GM23338 (cell line): ENCODE results near the gene FUT8. TPM values are rescaled to one million over a fixed set of nuclear protein-coding genes. Genes with fewer than 3 reads are reported as not detected.
A peak's percentile ranks its signal among the peaks of the same experiment; 100 is the strongest.

ENCODE experiments used
- ATAC-seq: fragments of 200-7000 bp; cut with Tn5 transposase; 3 replicates; pipeline ENCODE4 v1.9.1; 2020
- DNase-seq: peaks from one replicate; pipeline ENCODE4 v3.0.0-alpha.2; 2015; ENCODE audit warnings: low spot score
- H2AFZ ChIP-seq: fragments of 200-600 bp; sonication (generic); 2 replicates; pipeline ENCODE4 v1.8.0; 2016; ENCODE audit warnings: antibody characterized with exemption, mild to moderate bottlenecking, moderate library complexity
- H3F3A ChIP-seq: fragments of 200-600 bp; sonication (generic); replicated peaks from 2 replicates; pipeline ENCODE4 v1.8.0; 2017; ENCODE audit warnings: antibody characterized with exemption, mixed run types, low read depth
- H3K27ac ChIP-seq: fragments of 200-600 bp; sonication (generic); 2 replicates; pipeline ENCODE4 v1.6.1; 2016; ENCODE audit warnings: low read depth
- H3K27me3 ChIP-seq: fragments of 200-600 bp; sonication (generic); 2 replicates; pipeline ENCODE4 v1.8.0; 2016; ENCODE audit warnings: mild to moderate bottlenecking, mixed run types, moderate library complexity; ENCODE audit not compliant: insufficient read depth
- H3K36me3 ChIP-seq: fragments of 200-600 bp; sonication (generic); 2 replicates; pipeline ENCODE4 v1.8.0; 2016; ENCODE audit warnings: mild to moderate bottlenecking; ENCODE audit not compliant: insufficient read depth
- H3K4me1 ChIP-seq: fragments of 200-600 bp; sonication (generic); 2 replicates; pipeline ENCODE4 v1.8.0; 2016; ENCODE audit warnings: mild to moderate bottlenecking, moderate library complexity; ENCODE audit not compliant: insufficient read depth
- H3K4me2 ChIP-seq: fragments of 200-600 bp; sonication (generic); 2 replicates; pipeline ENCODE4 v1.7.1; 2017; ENCODE audit warnings: mixed run types
- H3K4me3 ChIP-seq: fragments of 200-600 bp; sonication (generic); 2 replicates; pipeline ENCODE4 v1.6.1; 2016; ENCODE audit warnings: mixed run types
- H3K79me2 ChIP-seq: fragments of 200-600 bp; sonication (generic); replicated peaks from 2 replicates; pipeline ENCODE4 v1.8.0; 2017; ENCODE audit warnings: mild to moderate bottlenecking; ENCODE audit not compliant: insufficient read depth
- H3K9me2 ChIP-seq: fragments of 200-600 bp; sonication (generic); 2 replicates; pipeline ENCODE4 v1.8.0; 2017; ENCODE audit not compliant: insufficient read depth
- H4K20me1 ChIP-seq: fragments of 200-600 bp; sonication (generic); replicated peaks from 2 replicates; pipeline ENCODE4 v1.8.0; 2017; ENCODE audit warnings: mild to moderate bottlenecking; ENCODE audit not compliant: insufficient read depth
- H3K27ac Mint-ChIP-seq: 2 replicates; pipeline ENCODE4 v1.8.0; 2020; ENCODE audit warnings: inconsistent platforms, mild to moderate bottlenecking, moderate library complexity, mixed read lengths
- H3K27me3 Mint-ChIP-seq: 3 replicates; pipeline ENCODE4 v1.8.0; 2022; ENCODE audit warnings: low read depth, mild to moderate bottlenecking, moderate library complexity, mixed read lengths, inconsistent platforms; ENCODE audit not compliant: insufficient read depth, poor library complexity
- H3K36me3 Mint-ChIP-seq: 3 replicates; pipeline ENCODE4 v1.8.0; 2021; ENCODE audit warnings: low read depth, mild to moderate bottlenecking, inconsistent platforms, moderate library complexity, mixed read lengths
- H3K4me1 Mint-ChIP-seq: 3 replicates; pipeline ENCODE4 v1.8.0; 2020; ENCODE audit warnings: mild to moderate bottlenecking, inconsistent platforms, mixed read lengths
- H3K4me3 Mint-ChIP-seq: 3 replicates; pipeline ENCODE4 v1.8.0; 2021; ENCODE audit warnings: moderate library complexity, mild to moderate bottlenecking, inconsistent platforms, mixed read lengths
- H3K9me3 Mint-ChIP-seq: 3 replicates; pipeline ENCODE4 v1.8.0; 2020; ENCODE audit warnings: moderate library complexity, mild to moderate bottlenecking, inconsistent platforms, mixed read lengths
- CREB1 ChIP-seq: fragments of 250-450 bp; sonication (Bioruptor Pico); IDR thresholded peaks from 2 replicates; pipeline ENCODE4 v1.5.0; 2020; ENCODE audit warnings: low read depth, mild to moderate bottlenecking, moderate library complexity
- EZH2 ChIP-seq: fragments of 200-600 bp; sonication (generic); IDR thresholded peaks from one replicate; pipeline ENCODE4 v1.8.0; 2017; ENCODE audit warnings: antibody characterized with exemption, mild to moderate bottlenecking, low read depth; ENCODE audit not compliant: unreplicated experiment
- JUNB ChIP-seq: IDR thresholded peaks from one replicate; pipeline ENCODE4 v1.6.1; 2016; ENCODE audit warnings: antibody characterized with exemption; ENCODE audit not compliant: unreplicated experiment
- NANOG ChIP-seq: IDR thresholded peaks from 2 replicates; pipeline ENCODE4 v1.6.1; 2016; ENCODE audit warnings: antibody characterized with exemption, borderline replicate concordance
- POLR2AphosphoS5 ChIP-seq: IDR thresholded peaks from 2 replicates; pipeline ENCODE4 v1.6.1; 2016; ENCODE audit warnings: antibody characterized with exemption, low read depth
- STAT1 ChIP-seq: IDR thresholded peaks from one replicate; pipeline ENCODE4 v1.6.1; 2016; ENCODE audit warnings: antibody characterized with exemption; ENCODE audit not compliant: unreplicated experiment
- ZNF114 ChIP-seq: fragments of 250-450 bp; sonication (Bioruptor Pico); IDR thresholded peaks from 2 replicates; pipeline ENCODE4 v1.5.0; 2020; ENCODE audit warnings: mild to moderate bottlenecking, moderate library complexity
- ZNF331 ChIP-seq: fragments of 250-450 bp; sonication (Bioruptor Pico); IDR thresholded peaks from 2 replicates; pipeline ENCODE4 v1.5.0; 2020; ENCODE audit warnings: low read depth, mild to moderate bottlenecking, moderate library complexity
- polyA plus RNA-seq: library from polyadenylated mRNA; unstranded; fragments of >200 nt; fragmentation: Nextera tagmentation; extraction: Ambion mirVana; gene quantifications from 2 replicates; pipeline ENCODE4 v1.2.1, GENCODE V29; 2016
- total RNA-seq: library from RNA; depleted of rRNA; stranded (reverse); fragments of >200 nt; shearing (Covaris generic); gene quantifications from 2 replicates; pipeline ENCODE4 v1.2.3, GENCODE V29; 2014
- TF ChIP-seq, protein P1 (sequence below): fragments of 250-450 bp; sonication (Bioruptor Pico); IDR thresholded peaks from 2 replicates; pipeline ENCODE4 v1.5.0; 2020; ENCODE audit warnings: mild to moderate bottlenecking, moderate library complexity
- TF ChIP-seq, protein P2 (sequence below), 2 experiments: fragments of 200-600 bp in 1 of 2; sonication (generic) in 1 of 2; conservative IDR thresholded peaks; 2 replicates each; pipeline versions ENCODE4 v1.5.1 to v1.6.1; 2016 to 2017; ENCODE audit warnings: antibody characterized with exemption in 2 of 2, low read depth in 2 of 2, mild to moderate bottlenecking in 2 of 2, moderate library complexity in 1 of 2
- TF ChIP-seq, protein P3 (sequence below): IDR thresholded peaks from 2 replicates; pipeline ENCODE4 v1.6.1; 2016; ENCODE audit warnings: antibody characterized with exemption
- TF ChIP-seq, protein P4 (sequence below): IDR thresholded peaks from one replicate; pipeline ENCODE4 v1.6.1; 2018; ENCODE audit warnings: antibody characterized with exemption; ENCODE audit not compliant: unreplicated experiment

Gene FUT8
- total and polyA plus RNA-seq, 2 experiments from 2014 or later: 8.2 to 23.2 TPM

DNA sequence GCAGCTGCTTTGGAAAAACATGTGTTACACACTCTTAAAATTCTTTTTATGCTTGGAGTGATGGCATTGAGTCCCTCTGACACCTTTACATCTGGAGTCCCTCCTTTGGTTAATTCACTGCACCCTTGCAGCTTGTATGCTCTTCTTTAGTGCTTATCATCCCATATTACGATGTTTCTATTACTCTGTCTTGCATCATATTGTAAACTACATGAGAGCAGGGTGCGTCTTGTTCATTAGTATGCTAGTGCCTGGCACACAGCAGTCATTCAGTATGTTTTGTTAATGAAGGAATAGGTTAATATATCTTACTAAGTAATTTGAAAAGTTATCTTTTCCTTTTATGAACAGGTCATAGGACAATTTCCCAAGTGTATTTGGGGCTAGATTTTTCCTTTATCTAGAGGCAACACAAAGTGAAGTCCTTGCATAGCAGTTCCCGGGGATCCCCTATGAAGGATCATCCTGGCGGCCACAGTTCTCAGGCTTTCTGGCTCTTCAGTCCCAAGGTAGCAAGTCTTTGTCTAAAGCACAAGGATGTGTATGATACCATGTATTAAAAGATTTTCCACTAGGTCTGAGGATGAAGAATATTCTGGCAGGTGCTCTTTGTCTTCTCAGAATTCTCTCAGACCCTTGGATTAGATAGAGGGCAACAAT, 363.8 kb downstream of the FUT8 start:
- H3K9me2 ChIP-seq: peaks cover 3% of the 10 kb centered on the region; the same call in 1 of the 2 replicates
- no peak overlapping the region for H3K4me3 Mint-ChIP-seq
- H3K27ac ChIP-seq: no peak overlapping the region
- no peaks in the 10 kb centered on the region for H3F3A ChIP-seq
- H3K4me2 ChIP-seq: no peak overlapping the region
- no peaks in the 10 kb centered on the region for H3K36me3 Mint-ChIP-seq
- no peaks in the 10 kb centered on the region for H3K27me3 Mint-ChIP-seq
- no peaks in the 10 kb centered on the region for H3K27me3 ChIP-seq
- H4K20me1 ChIP-seq: no peaks in the 10 kb centered on the region
- H3K4me1 Mint-ChIP-seq: peaks cover 3% of the 10 kb centered on the region; the same call in 2 of the 3 replicates
- H2AFZ ChIP-seq: peak overlapping the region; percentile 59; the same call in 1 of the 2 replicates
- no peak overlapping the region for H3K27ac Mint-ChIP-seq
- H3K79me2 ChIP-seq: no peaks in the 10 kb centered on the region
- no peak for DNase-seq
- H3K9me3 Mint-ChIP-seq: no peaks in the 10 kb centered on the region
- H3K4me1 ChIP-seq: no peaks in the 10 kb centered on the region
- H3K36me3 ChIP-seq: no peaks in the 10 kb centered on the region
- no peak overlapping the region for H3K4me3 ChIP-seq
- TF ChIP-seq CREB1 (CRISPR knock-in tag) (no peak), ZNF331 (CRISPR knock-in tag) (no peak), EZH2 (no peak), JUNB (no peak), NANOG (no peak), STAT1 (no peak), POLR2AphosphoS5 (no peak), ZNF114 (CRISPR knock-in tag) (no peak)
- TF ChIP-seq, protein P1, sequence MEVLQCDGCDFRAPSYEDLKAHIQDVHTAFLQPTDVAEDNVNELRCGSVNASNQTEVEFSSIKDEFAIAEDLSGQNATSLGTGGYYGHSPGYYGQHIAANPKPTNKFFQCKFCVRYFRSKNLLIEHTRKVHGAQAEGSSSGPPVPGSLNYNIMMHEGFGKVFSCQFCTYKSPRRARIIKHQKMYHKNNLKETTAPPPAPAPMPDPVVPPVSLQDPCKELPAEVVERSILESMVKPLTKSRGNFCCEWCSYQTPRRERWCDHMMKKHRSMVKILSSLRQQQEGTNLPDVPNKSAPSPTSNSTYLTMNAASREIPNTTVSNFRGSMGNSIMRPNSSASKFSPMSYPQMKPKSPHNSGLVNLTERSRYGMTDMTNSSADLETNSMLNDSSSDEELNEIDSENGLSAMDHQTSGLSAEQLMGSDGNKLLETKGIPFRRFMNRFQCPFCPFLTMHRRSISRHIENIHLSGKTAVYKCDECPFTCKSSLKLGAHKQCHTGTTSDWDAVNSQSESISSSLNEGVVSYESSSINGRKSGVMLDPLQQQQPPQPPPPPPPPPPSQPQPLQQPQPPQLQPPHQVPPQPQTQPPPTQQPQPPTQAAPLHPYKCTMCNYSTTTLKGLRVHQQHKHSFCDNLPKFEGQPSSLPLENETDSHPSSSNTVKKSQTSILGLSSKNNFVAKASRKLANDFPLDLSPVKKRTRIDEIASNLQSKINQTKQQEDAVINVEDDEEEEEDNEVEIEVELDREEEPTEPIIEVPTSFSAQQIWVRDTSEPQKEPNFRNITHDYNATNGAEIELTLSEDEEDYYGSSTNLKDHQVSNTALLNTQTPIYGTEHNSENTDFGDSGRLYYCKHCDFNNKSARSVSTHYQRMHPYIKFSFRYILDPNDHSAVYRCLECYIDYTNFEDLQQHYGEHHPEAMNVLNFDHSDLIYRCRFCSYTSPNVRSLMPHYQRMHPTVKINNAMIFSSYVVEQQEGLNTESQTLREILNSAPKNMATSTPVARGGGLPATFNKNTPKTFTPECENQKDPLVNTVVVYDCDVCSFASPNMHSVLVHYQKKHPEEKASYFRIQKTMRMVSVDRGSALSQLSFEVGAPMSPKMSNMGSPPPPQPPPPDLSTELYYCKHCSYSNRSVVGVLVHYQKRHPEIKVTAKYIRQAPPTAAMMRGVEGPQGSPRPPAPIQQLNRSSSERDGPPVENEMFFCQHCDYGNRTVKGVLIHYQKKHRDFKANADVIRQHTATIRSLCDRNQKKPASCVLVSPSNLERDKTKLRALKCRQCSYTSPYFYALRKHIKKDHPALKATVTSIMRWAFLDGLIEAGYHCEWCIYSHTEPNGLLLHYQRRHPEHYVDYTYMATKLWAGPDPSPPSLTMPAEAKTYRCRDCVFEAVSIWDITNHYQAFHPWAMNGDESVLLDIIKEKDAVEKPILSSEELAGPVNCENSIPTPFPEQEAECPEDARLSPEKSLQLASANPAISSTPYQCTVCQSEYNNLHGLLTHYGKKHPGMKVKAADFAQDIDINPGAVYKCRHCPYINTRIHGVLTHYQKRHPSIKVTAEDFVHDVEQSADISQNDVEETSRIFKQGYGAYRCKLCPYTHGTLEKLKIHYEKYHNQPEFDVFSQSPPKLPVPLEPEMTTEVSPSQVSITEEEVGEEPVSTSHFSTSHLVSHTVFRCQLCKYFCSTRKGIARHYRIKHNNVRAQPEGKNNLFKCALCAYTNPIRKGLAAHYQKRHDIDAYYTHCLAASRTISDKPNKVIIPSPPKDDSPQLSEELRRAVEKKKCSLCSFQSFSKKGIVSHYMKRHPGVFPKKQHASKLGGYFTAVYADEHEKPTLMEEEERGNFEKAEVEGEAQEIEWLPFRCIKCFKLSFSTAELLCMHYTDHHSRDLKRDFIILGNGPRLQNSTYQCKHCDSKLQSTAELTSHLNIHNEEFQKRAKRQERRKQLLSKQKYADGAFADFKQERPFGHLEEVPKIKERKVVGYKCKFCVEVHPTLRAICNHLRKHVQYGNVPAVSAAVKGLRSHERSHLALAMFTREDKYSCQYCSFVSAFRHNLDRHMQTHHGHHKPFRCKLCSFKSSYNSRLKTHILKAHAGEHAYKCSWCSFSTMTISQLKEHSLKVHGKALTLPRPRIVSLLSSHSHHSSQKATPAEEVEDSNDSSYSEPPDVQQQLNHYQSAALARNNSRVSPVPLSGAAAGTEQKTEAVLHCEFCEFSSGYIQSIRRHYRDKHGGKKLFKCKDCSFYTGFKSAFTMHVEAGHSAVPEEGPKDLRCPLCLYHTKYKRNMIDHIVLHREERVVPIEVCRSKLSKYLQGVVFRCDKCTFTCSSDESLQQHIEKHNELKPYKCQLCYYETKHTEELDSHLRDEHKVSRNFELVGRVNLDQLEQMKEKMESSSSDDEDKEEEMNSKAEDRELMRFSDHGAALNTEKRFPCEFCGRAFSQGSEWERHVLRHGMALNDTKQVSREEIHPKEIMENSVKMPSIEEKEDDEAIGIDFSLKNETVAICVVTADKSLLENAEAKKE (CRISPR knock-in tag): no peak
- TF ChIP-seq, protein P2, sequence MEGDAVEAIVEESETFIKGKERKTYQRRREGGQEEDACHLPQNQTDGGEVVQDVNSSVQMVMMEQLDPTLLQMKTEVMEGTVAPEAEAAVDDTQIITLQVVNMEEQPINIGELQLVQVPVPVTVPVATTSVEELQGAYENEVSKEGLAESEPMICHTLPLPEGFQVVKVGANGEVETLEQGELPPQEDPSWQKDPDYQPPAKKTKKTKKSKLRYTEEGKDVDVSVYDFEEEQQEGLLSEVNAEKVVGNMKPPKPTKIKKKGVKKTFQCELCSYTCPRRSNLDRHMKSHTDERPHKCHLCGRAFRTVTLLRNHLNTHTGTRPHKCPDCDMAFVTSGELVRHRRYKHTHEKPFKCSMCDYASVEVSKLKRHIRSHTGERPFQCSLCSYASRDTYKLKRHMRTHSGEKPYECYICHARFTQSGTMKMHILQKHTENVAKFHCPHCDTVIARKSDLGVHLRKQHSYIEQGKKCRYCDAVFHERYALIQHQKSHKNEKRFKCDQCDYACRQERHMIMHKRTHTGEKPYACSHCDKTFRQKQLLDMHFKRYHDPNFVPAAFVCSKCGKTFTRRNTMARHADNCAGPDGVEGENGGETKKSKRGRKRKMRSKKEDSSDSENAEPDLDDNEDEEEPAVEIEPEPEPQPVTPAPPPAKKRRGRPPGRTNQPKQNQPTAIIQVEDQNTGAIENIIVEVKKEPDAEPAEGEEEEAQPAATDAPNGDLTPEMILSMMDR (conservative IDR thresholded peaks at IDR 0.05; ENCODE audit: low read depth in 2 of 2): no peak
- TF ChIP-seq, protein P3, sequence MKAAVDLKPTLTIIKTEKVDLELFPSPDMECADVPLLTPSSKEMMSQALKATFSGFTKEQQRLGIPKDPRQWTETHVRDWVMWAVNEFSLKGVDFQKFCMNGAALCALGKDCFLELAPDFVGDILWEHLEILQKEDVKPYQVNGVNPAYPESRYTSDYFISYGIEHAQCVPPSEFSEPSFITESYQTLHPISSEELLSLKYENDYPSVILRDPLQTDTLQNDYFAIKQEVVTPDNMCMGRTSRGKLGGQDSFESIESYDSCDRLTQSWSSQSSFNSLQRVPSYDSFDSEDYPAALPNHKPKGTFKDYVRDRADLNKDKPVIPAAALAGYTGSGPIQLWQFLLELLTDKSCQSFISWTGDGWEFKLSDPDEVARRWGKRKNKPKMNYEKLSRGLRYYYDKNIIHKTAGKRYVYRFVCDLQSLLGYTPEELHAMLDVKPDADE: no peak
- TF ChIP-seq, protein P4, sequence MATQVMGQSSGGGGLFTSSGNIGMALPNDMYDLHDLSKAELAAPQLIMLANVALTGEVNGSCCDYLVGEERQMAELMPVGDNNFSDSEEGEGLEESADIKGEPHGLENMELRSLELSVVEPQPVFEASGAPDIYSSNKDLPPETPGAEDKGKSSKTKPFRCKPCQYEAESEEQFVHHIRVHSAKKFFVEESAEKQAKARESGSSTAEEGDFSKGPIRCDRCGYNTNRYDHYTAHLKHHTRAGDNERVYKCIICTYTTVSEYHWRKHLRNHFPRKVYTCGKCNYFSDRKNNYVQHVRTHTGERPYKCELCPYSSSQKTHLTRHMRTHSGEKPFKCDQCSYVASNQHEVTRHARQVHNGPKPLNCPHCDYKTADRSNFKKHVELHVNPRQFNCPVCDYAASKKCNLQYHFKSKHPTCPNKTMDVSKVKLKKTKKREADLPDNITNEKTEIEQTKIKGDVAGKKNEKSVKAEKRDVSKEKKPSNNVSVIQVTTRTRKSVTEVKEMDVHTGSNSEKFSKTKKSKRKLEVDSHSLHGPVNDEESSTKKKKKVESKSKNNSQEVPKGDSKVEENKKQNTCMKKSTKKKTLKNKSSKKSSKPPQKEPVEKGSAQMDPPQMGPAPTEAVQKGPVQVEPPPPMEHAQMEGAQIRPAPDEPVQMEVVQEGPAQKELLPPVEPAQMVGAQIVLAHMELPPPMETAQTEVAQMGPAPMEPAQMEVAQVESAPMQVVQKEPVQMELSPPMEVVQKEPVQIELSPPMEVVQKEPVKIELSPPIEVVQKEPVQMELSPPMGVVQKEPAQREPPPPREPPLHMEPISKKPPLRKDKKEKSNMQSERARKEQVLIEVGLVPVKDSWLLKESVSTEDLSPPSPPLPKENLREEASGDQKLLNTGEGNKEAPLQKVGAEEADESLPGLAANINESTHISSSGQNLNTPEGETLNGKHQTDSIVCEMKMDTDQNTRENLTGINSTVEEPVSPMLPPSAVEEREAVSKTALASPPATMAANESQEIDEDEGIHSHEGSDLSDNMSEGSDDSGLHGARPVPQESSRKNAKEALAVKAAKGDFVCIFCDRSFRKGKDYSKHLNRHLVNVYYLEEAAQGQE: no peak
- no peak for ATAC-seq
